22Rv1 (cell line): ENCODE data around the gene PCBP1.

Source experiments
- CTCF ChIP-seq: fragments of 450-650 bp; IDR thresholded peaks from 2 replicates; pipeline ENCODE4 v1.5.1; 2017; ENCODE audit warnings: mild to moderate bottlenecking
- ZFX ChIP-seq: fragments of 450-650 bp; IDR thresholded peaks from 2 replicates; pipeline ENCODE4 v1.6.1; 2017; ENCODE audit warnings: antibody characterized with exemption, borderline replicate concordance

GRCh38 chr2:70041663-70042062 lies 45.6 kb upstream of the PCBP1 start:
- TF ChIP-seq CTCF, result no peak
- TF ChIP-seq ZFX, result no peak
